Measurements from ENCODE around the gene AVPR2. TPM values are rescaled to one million over a fixed set of nuclear protein-coding genes. Genes with fewer than 3 reads are reported as not detected.

Gene AVPR2
- total and polyA plus RNA-seq, 2 donors (not counting 1 experiment from before 2014, with no cell fraction given) = not detected

- Histone ChIP-seq H3K36me3 (ENCODE audit: control insufficient read depth, insufficient read depth, low read length) (no peaks in the 10 kb centered on the region), H2AFZ (ENCODE audit: low read length) (no peak overlapping the region), H3K4me1 (ENCODE audit: control insufficient read depth, extremely low read depth, insufficient read depth, low read length) (peaks cover 3% of the 10 kb centered on the region), H3K27me3 (ENCODE audit: control insufficient read depth, insufficient read depth, low read length) (no peaks in the 10 kb centered on the region), H3K9ac (ENCODE audit: insufficient read depth, low read length) (no peak overlapping the region), H3K9me3 (ENCODE audit: control insufficient read depth, insufficient read depth, low read depth, low read length) (no peaks in the 10 kb centered on the region), H3K4me3 (replicated peaks in 1 of 4; ENCODE audit: control extremely low read depth in 1 of 4, insufficient read depth in 1 of 4, low read depth in 3 of 4, low read length in 4 of 4) (no peak overlapping the region), H3K4me2 (ENCODE audit: extremely low read depth, insufficient read depth, low read length) (no peak overlapping the region), H4K20me1 (ENCODE audit: control insufficient read depth, extremely low read depth, insufficient read depth, low read length) (no peaks in the 10 kb centered on the region), H3K27ac (ENCODE audit: insufficient read depth, low read length) (no peak overlapping the region), H3K79me2 (ENCODE audit: control insufficient read depth, insufficient read depth, low read length) (no peaks in the 10 kb centered on the region)
- TF ChIP-seq, protein P1, sequence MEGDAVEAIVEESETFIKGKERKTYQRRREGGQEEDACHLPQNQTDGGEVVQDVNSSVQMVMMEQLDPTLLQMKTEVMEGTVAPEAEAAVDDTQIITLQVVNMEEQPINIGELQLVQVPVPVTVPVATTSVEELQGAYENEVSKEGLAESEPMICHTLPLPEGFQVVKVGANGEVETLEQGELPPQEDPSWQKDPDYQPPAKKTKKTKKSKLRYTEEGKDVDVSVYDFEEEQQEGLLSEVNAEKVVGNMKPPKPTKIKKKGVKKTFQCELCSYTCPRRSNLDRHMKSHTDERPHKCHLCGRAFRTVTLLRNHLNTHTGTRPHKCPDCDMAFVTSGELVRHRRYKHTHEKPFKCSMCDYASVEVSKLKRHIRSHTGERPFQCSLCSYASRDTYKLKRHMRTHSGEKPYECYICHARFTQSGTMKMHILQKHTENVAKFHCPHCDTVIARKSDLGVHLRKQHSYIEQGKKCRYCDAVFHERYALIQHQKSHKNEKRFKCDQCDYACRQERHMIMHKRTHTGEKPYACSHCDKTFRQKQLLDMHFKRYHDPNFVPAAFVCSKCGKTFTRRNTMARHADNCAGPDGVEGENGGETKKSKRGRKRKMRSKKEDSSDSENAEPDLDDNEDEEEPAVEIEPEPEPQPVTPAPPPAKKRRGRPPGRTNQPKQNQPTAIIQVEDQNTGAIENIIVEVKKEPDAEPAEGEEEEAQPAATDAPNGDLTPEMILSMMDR (conservative IDR thresholded peaks at IDR 0.05 in 1 of 2, IDR thresholded peaks at IDR 0.05 in 1 of 2; ENCODE audit: low read depth in 1 of 2, low read length in 2 of 2) = no peak
- TF ChIP-seq EZH2 (IDR thresholded peaks at IDR 0.05; ENCODE audit: low read length, missing control alignments) = no peak
- DNase-seq (ENCODE audit: low read depth in 2 of 2) = no peak
Measured at GRCh38 chrX:153902385-153902784, 2.1 kb upstream of the AVPR2 start.

- Histone ChIP-seq H3K79me2 (ENCODE audit: control insufficient read depth, insufficient read depth, low read length) (no peaks in the 10 kb centered on the region), H3K4me3 (replicated peaks in 1 of 4; ENCODE audit: control extremely low read depth in 1 of 4, insufficient read depth in 1 of 4, low read depth in 3 of 4, low read length in 4 of 4) (no peak overlapping the region), H3K4me1 (ENCODE audit: control insufficient read depth, extremely low read depth, insufficient read depth, low read length) (peaks cover 3% of the 10 kb centered on the region), H3K36me3 (ENCODE audit: control insufficient read depth, insufficient read depth, low read length) (no peaks in the 10 kb centered on the region), H3K27ac (ENCODE audit: insufficient read depth, low read length) (no peak overlapping the region), H4K20me1 (ENCODE audit: control insufficient read depth, extremely low read depth, insufficient read depth, low read length) (no peaks in the 10 kb centered on the region), H3K9me3 (ENCODE audit: control insufficient read depth, insufficient read depth, low read depth, low read length) (no peaks in the 10 kb centered on the region), H3K27me3 (ENCODE audit: control insufficient read depth, insufficient read depth, low read length) (no peaks in the 10 kb centered on the region), H3K4me2 (ENCODE audit: extremely low read depth, insufficient read depth, low read length) (no peak overlapping the region), H2AFZ (ENCODE audit: low read length) (no peak overlapping the region), H3K9ac (ENCODE audit: insufficient read depth, low read length) (no peak overlapping the region)
- TF ChIP-seq, protein P1 (conservative IDR thresholded peaks at IDR 0.05 in 1 of 2, IDR thresholded peaks at IDR 0.05 in 1 of 2; ENCODE audit: low read depth in 1 of 2, low read length in 2 of 2) = no peak
- TF ChIP-seq EZH2 (IDR thresholded peaks at IDR 0.05; ENCODE audit: low read length, missing control alignments) = no peak
- DNase-seq (ENCODE audit: low read depth in 2 of 2) = no peak
Measured at GRCh38 chrX:153903238-153903980, 1.1 kb upstream of the AVPR2 start.

DNA sequence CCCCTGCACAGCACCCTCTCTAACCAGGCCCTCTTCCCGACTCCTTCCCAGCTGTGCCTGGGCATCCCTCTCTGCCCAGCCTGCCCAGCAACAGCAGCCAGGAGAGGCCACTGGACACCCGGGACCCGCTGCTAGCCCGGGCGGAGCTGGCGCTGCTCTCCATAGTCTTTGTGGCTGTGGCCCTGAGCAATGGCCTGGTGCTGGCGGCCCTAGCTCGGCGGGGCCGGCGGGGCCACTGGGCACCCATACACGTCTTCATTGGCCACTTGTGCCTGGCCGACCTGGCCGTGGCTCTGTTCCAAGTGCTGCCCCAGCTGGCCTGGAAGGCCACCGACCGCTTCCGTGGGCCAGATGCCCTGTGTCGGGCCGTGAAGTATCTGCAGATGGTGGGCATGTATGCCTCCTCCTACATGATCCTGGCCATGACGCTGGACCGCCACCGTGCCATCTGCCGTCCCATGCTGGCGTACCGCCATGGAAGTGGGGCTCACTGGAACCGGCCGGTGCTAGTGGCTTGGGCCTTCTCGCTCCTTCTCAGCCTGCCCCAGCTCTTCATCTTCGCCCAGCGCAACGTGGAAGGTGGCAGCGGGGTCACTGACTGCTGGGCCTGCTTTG, 1.1 kb downstream of the AVPR2 start:
- no peak overlapping the region for H3K4me3 ChIP-seq (replicated peaks in 1 of 4; ENCODE audit: control extremely low read depth in 1 of 4, insufficient read depth in 1 of 4, low read depth in 3 of 4, low read length in 4 of 4)
- H3K27ac ChIP-seq (ENCODE audit: insufficient read depth, low read length) = no peak overlapping the region
- H3K4me2 ChIP-seq (ENCODE audit: extremely low read depth, insufficient read depth, low read length) = no peak overlapping the region
- H3K9ac ChIP-seq (ENCODE audit: insufficient read depth, low read length) = no peak overlapping the region
- no peak for DNase-seq (ENCODE audit: low read depth in 2 of 2)
- no peaks in the 10 kb centered on the region for H4K20me1 ChIP-seq (ENCODE audit: control insufficient read depth, extremely low read depth, insufficient read depth, low read length)
- H3K4me1 ChIP-seq (ENCODE audit: control insufficient read depth, extremely low read depth, insufficient read depth, low read length) = peaks cover 3% of the 10 kb centered on the region
- TF ChIP-seq, protein P1 (conservative IDR thresholded peaks at IDR 0.05 in 1 of 2, IDR thresholded peaks at IDR 0.05 in 1 of 2; ENCODE audit: low read depth in 1 of 2, low read length in 2 of 2) = no peak
- no peak for TF ChIP-seq EZH2 (IDR thresholded peaks at IDR 0.05; ENCODE audit: low read length, missing control alignments)
- H3K36me3 ChIP-seq (ENCODE audit: control insufficient read depth, insufficient read depth, low read length) = no peaks in the 10 kb centered on the region
- no peaks in the 10 kb centered on the region for H3K27me3 ChIP-seq (ENCODE audit: control insufficient read depth, insufficient read depth, low read length)
- H2AFZ ChIP-seq (ENCODE audit: low read length) = no peak overlapping the region
- H3K9me3 ChIP-seq (ENCODE audit: control insufficient read depth, insufficient read depth, low read depth, low read length) = no peaks in the 10 kb centered on the region
- H3K79me2 ChIP-seq (ENCODE audit: control insufficient read depth, insufficient read depth, low read length) = no peaks in the 10 kb centered on the region

Measured in fibroblast of lung (primary cell).